B cell (primary cell): ENCODE measurements around the gene SWAP70.

Experiments
- EZH2 ChIP-seq: IDR thresholded peaks from 2 replicates; pipeline ENCODE4 v1.6.1; 2012; ENCODE audit warnings: borderline replicate concordance, low read depth, mild to moderate bottlenecking, moderate library complexity, low read length; ENCODE audit not compliant: insufficient read depth, poor library complexity, severe bottlenecking
- TF ChIP-seq, protein P1 (sequence below): fragments of 200-600 bp; IDR thresholded peaks from one replicate; pipeline ENCODE4 v1.8.0; 2022; ENCODE audit warnings: antibody characterized with exemption, mild to moderate bottlenecking

DNA sequence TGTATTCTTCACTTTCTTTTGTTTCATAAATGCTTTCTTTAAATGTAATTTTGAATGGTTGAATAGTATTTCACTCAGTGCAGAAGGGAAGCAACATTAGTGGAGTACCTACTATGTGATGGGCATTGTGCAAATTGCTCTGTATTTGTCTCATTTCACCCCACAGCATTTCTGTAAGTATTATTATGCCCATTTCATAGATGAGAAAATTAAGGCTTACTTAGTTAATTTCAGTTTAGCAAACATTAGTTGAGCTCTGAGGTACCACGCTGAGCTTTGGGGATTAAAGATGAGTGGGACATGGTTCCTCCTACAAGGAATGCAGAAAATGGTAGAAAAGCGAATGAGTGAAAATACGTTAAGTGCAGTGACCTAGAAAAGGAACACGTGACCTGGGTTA lies 58.1 kb downstream of the SWAP70 start:
- TF ChIP-seq, protein P1, sequence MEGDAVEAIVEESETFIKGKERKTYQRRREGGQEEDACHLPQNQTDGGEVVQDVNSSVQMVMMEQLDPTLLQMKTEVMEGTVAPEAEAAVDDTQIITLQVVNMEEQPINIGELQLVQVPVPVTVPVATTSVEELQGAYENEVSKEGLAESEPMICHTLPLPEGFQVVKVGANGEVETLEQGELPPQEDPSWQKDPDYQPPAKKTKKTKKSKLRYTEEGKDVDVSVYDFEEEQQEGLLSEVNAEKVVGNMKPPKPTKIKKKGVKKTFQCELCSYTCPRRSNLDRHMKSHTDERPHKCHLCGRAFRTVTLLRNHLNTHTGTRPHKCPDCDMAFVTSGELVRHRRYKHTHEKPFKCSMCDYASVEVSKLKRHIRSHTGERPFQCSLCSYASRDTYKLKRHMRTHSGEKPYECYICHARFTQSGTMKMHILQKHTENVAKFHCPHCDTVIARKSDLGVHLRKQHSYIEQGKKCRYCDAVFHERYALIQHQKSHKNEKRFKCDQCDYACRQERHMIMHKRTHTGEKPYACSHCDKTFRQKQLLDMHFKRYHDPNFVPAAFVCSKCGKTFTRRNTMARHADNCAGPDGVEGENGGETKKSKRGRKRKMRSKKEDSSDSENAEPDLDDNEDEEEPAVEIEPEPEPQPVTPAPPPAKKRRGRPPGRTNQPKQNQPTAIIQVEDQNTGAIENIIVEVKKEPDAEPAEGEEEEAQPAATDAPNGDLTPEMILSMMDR = no peak
- no peak for TF ChIP-seq EZH2
